UCSD-AML1 (cell line): ENCODE results near the gene SPTLC1.
"Not testable (repeated sequence)": the region's sequence is repeated elsewhere in the genome, so short reads cannot be mapped to it uniquely, and the experiment has no call there.

Experiments used
- DNase-seq: peaks from one replicate; lab custom pipeline; 2025; ENCODE audit not compliant: unreplicated experiment; lab: John Stamatoyannopoulos, UW

Gene SPTLC1

DNA sequence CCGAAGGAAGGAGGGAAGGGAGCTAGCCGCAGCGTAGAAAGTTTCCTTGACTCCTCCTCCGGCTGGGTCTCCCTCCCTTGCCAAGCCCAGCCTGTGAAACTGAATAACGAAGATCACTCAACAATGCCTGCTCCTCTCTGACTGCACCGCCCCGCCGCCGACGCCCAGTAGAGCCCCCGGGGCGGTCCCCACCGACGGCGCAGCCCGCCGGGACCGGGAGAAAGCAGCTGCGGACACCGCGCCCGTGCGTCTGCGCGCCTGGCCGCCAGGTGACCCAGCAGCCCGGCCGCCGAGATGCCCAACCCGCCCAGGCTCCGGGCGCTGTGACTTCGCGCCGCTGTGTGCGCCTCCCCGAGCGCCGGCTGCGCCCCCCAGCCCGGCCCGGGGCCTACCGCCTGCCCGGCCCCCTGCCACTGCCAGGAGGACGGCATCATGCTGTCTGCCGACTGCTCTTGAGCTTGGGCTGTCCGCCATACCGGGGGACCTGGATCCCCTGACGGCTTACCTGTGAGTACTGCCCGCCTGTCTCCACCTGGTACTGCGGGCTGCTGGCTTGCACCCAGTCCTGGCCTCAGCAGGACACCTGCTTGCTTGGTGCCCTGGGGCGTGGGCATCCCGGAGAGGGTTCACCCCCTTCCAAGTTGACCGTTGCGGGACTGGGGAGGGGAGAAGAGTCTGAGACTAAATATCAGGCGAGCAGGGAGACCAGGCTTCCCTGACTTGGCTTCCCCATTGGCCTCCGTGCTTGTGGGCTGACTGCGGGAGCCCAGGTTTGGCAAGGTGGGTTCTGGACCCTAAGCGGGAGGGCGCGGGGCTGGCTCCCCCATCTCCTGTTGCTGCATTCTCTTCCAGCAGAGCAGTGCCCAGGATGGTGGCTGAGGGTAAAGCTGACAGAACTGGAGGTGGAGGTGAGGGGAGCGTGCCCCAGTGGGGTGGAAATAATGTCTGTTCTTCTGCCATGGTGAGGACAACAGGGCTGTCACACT, 26.2 kb upstream of the SPTLC1 start:
- no peak for DNase-seq

GRCh38 chr9:92140754-92141143, 25.5 kb upstream of the SPTLC1 start:
- DNase-seq: no peak

DNA sequence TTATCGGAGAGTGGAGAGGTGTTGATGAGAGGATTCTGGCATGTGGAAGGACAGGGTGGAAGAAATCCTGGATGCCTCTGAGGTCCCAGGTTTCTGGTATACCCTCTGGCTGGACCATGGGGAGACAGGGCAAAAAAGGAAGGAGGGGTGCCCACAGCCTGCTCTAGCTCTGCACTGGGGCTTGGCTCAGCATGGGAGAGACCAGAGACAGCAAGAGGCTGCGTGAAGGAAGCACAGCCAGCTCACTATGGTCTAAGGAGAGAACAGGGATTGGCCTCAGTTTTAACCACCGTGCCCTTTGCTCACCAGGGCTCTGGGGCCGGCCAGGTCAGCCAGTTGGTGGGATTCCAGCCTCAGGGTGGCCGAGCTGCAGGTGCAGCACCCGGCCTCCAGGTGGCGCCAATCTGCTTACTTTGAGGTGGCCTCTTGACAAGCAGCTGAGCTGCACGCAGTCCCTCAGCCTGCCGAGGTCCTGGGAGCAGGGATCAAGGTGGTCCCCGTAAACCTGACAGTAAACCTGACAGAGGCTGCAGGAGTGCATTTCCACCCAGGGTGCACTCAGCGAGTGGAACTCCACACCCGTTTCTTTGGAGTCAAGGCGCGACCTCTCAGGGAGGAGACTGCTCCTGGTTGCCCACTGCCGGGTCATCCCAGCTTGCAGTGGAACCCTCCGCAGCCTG, 25.0 kb upstream of the SPTLC1 start:
- DNase-seq: peak; percentile 73

- DNase-seq: not testable (repeated sequence)
Measured at GRCh38 chr9:92138960-92139540, 23.8 kb upstream of the SPTLC1 start.

GRCh38 chr9:92138157-92138959, 23.1 kb upstream of the SPTLC1 start:
- DNase-seq: peak; percentile 79

DNA sequence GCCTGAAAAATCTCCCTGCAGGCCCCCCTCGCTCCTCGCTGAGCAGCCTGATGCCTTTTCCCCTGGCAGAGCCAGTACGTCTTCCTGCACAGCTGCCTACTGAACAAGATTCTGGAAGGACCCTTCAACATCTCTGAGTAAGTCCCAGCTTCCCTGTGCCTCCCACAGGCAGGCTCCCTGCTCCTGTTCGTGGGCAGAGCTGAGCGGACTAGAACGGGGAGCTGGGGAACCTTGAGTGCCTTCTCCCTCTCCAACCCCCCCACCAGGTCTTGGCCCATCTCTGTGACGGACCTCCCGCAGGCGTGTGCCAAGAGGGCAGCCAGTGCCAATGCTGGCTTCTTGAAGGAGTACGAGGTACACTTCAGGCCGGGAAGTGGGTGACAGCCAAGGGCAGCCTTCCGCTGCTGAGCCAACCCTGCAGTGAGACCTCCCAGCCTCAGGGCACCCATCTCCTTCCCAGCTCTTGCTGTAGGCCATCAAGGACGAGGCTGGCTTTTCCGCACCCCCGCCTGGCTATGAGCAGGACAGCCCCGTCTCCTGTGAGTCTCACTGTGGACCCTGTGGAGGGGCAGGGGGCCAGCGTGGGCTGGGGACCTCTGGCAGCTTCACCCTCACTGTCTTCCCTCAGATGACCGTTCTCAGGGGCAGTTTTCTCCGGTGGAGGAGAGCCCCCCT, 21.1 kb upstream of the SPTLC1 start:
- DNase-seq: no peak

DNA sequence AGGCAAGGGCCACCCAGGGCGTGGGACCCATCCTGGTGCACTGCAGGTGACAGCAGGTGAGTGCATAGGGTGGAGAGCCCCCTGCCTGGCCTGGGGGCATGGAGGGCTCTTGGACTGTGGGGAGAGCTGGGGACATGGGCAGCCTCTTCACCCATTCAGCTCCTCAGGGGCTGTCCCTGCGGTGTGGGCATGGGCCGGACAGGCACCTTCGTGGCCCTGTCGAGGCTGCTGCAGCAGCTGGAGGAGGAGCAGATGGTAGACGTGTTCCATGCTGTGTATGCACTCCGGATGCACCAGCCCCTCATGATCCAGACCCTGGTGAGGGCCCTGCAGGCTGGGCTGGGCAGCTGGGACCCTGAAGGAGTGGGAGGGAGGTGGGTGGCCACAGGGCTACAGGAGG, 20.4 kb upstream of the SPTLC1 start:
- DNase-seq: no peak

DNA sequence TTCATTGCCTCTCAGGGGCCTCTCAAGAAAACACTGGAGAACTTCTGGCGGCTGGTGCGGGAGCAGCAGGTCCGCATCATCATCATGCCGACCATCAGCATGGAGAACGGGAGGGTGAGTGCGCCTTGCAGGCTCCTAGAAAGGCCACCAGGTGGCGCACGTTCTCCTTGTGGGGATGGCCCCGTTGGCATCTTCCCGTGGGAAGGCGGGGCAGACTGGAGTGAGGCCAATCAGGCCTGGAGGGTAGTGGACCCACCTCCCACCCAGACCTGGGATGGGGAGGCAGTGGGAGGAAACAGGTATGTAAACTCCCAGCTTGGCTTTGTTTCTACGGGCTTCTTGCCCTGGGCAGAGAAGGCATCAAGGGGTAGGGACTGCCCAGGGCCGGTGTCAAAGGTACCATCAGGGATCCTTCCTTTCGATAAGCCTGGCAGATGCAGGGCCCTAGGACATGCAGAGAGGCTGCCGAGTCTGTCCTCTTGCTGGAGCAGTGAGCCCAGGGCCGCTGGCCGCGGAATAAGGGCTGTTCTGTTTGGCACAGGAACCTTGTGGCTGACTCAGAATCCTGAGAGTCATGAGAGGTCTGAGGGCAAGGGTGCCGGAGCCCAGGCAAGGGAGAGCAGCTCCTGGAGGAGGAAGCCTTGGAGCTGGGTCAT, 18.9 kb upstream of the SPTLC1 start:
- peak; percentile 84 for DNase-seq

- not testable (repeated sequence) for DNase-seq
Measured at GRCh38 chr9:92132913-92133312, 17.7 kb upstream of the SPTLC1 start.

DNA sequence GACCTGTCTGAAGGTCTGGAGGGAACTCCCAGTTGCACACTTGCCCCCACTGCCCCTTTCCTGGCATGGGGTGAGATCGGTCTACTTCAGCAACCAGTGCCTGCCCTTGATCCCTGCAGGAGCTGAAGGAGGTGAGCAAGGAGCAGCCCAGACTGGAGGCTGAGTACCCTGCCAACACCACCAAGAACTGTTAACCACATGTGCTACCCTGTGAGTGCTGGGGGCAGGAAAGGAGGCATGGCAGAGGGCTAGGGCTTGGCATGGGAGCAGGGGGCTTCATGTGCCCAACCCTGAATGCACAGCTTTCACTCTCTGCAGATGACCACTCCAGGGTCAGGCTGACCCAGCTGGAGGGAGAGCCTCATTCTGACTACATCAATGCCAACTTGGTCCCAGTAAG, 17.3 kb upstream of the SPTLC1 start:
- DNase-seq: no peak

DNA sequence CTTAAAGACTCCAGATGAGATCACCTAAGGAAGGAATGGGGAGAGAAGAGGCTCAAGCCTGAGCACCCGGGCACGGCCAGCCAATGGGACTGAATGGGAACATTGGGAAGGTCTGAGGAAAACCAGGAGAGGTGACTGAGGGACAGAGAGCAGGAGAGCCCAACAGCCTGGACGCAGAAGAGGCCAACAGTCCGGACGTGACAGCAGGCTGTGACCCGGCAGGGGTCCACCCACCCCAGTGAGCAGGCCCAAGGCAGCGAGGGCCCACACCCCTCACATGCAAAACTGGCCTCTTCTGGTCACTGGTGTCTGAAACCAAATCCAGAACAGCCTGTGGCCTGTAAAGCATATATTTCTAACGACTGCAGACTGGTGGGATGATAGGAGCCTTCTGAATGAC, 7.6 kb upstream of the SPTLC1 start:
- DNase-seq: no peak

GRCh38 chr9:92122061-92122460, 6.8 kb upstream of the SPTLC1 start:
- DNase-seq: no peak

DNA sequence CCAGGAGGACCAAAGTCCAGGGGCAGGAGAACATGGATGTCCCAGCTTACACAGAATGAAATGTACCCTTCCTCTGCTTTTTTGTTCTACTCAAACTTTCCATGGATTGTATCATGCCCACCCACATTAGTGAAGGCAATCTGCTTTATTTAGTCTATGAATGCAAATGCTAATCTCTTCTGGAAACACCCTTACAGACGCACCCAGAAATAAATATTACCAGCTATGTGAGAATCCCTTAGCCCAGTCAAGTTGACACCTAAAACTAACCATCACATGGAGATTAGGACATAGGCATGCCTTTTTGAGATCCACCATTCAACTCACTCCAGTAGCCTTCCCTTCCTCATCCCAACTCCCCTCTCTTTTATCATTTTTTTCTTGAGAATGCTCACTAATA, 6.1 kb upstream of the SPTLC1 start:
- no peak for DNase-seq

GRCh38 chr9:92120138-92120537, 4.9 kb upstream of the SPTLC1 start:
- DNase-seq: no peak

GRCh38 chr9:92119586-92119985, 4.4 kb upstream of the SPTLC1 start:
- no peak for DNase-seq

- no peak for DNase-seq
Measured at GRCh38 chr9:92108122-92108521, 7.1 kb downstream of the SPTLC1 start.

DNA sequence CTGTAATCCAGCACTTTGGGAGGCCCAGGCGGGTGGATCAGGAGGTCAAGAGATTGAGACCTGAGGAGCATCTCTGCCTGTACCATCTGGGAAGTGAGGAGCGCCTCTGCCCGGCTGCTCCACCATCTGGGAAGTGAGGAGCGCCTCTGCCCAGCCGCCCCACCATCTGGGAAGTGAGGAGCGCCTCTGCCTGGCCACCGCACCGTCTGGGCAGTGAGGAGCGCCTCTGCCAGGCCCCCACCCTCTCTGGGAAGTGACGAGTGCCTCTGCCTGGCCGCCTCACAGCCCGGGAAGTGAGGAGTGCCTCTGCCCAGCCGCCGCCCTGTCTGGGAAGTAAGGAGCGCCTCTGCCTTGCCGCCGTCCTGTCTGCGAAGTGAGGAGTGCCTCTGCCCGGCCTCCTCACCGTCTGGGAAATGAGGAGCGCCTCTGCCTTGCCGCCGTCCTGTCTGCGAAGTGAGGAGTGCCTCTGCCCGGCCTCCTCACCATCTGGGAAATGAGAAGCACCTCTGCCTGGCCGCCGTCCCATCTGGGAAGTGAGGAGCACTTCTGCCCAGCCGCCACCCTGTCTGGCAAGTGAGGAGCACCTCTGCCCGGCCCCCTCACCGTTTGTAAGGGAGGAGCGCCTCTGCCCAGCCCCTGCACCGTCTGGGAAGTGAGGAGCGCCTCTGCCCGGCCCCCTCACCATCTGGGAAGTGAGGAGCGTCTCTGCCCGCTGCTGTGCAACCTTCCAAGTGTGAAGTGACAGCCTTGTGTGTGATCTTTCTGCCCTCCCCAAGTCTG, 9.6 kb downstream of the SPTLC1 start:
- not testable (repeated sequence) for DNase-seq

GRCh38 chr9:92103601-92104000, 11.6 kb downstream of the SPTLC1 start:
- not testable (repeated sequence) for DNase-seq

- no peak for DNase-seq
Measured at GRCh38 chr9:92100237-92100911, 14.8 kb downstream of the SPTLC1 start.
